ENCODE measurements around the gene CFAP46.

GRCh38 chr10:132981746-132982145 lies 39.4 kb upstream of the CFAP46 start:
- TF ChIP-seq, protein P1, sequence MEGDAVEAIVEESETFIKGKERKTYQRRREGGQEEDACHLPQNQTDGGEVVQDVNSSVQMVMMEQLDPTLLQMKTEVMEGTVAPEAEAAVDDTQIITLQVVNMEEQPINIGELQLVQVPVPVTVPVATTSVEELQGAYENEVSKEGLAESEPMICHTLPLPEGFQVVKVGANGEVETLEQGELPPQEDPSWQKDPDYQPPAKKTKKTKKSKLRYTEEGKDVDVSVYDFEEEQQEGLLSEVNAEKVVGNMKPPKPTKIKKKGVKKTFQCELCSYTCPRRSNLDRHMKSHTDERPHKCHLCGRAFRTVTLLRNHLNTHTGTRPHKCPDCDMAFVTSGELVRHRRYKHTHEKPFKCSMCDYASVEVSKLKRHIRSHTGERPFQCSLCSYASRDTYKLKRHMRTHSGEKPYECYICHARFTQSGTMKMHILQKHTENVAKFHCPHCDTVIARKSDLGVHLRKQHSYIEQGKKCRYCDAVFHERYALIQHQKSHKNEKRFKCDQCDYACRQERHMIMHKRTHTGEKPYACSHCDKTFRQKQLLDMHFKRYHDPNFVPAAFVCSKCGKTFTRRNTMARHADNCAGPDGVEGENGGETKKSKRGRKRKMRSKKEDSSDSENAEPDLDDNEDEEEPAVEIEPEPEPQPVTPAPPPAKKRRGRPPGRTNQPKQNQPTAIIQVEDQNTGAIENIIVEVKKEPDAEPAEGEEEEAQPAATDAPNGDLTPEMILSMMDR (IDR thresholded peaks at IDR 0.05): no peak
- TF ChIP-seq POLR2A (IDR thresholded peaks at IDR 0.05): no peak

Data from uterus (tissue), 2 donors.